Measurements from ENCODE around the gene TAF6L. TPM values are rescaled to one million over a fixed set of nuclear protein-coding genes. Genes with fewer than 3 reads are reported as not detected.

The TAF6L gene
- total RNA-seq, 1 donor from 2014 or later, result 51.7 TPM

DNA sequence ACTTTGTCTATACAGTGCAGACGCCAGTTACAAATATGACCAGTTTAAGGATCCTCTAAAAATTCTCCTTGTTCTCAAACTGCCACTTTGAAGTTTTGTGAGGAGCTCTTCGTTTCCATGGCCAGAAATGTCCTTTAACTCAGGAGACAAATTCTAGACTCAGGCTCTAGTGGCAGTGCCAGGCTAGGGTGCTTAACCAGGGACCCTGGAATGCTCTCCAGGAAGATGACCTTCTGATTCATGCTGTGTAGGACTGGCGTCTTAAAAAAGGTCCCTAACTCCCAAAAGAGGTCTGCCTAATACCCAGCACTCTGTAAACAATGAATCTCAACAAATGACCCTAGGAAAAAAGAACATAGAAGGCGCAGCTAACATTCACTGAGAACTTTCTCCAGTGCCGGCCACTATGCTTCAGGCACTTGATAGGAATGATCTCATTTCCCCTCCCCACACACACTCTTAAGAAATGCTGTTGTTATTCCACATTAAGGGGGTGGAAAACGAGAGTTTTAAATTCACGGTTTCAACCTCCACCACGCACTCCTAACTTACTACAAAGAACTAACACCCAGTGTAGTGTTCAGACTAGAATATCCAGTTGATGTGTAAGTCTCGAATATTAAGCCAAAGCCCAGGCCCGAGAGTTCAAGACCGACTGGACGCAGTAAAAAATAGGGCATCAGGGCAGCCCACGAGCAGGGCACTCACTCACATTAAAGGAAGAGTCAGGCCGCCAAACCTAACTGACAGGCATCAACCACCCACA lies 33.3 kb downstream of the TAF6L start:
- H3K4me3 ChIP-seq, result peak overlapping the region; percentile 93 to 94
- H3K27me3 ChIP-seq, result no peaks in the 10 kb centered on the region
- intact Hi-C loops (cut with DNase I), result loop anchor here (1.0 kb wide), 3 partner anchors 17 to 77 kb away; partner anchors contain the start of genes STX5, TEX54 and TMEM179B
- no peak for DNase-seq (ENCODE audit: low spot score in 2 of 2)
- TF ChIP-seq, protein P1, sequence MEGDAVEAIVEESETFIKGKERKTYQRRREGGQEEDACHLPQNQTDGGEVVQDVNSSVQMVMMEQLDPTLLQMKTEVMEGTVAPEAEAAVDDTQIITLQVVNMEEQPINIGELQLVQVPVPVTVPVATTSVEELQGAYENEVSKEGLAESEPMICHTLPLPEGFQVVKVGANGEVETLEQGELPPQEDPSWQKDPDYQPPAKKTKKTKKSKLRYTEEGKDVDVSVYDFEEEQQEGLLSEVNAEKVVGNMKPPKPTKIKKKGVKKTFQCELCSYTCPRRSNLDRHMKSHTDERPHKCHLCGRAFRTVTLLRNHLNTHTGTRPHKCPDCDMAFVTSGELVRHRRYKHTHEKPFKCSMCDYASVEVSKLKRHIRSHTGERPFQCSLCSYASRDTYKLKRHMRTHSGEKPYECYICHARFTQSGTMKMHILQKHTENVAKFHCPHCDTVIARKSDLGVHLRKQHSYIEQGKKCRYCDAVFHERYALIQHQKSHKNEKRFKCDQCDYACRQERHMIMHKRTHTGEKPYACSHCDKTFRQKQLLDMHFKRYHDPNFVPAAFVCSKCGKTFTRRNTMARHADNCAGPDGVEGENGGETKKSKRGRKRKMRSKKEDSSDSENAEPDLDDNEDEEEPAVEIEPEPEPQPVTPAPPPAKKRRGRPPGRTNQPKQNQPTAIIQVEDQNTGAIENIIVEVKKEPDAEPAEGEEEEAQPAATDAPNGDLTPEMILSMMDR (IDR thresholded peaks at IDR 0.05), result no peak
- H3K27ac ChIP-seq, result peak overlapping the region; percentile 78 to 97
- H3K4me1 ChIP-seq, result peaks cover 4 to 14% of the 10 kb centered on the region in 2 donors
- no peaks in the 10 kb centered on the region for H3K9me3 ChIP-seq
- H3K36me3 ChIP-seq, result peaks cover 37 to 41% of the 10 kb centered on the region in 2 donors

- intact Hi-C loops (cut with DNase I), result loop anchor here (1.0 kb wide), 3 partner anchors 18 to 76 kb away; partner anchors contain the start of genes STX5, TEX54 and TMEM179B
- TF ChIP-seq, protein P1 (IDR thresholded peaks at IDR 0.05), result peak in 1 of 3 experiments; percentile 37
- peak; percentile 71 to 96 for DNase-seq (ENCODE audit: low spot score in 2 of 2)
- Histone ChIP-seq H3K9me3 (no peaks in the 10 kb centered on the region), H3K4me3 (peak within 1 kb of the TSS; percentile 93 to 94), H3K36me3 (peaks cover 30 to 33% of the 10 kb centered on the region in 2 donors), H3K27ac (peak within 1 kb of the TSS; percentile 78 to 97), H3K27me3 (no peaks in the 10 kb centered on the region), H3K4me1 (peaks cover 4 to 14% of the 10 kb centered on the region in 2 donors)
Observed at GRCh38 chr11:62805076-62805892, 34.1 kb downstream of the TAF6L start, which contains the start of gene NXF1. Gene NXF1 (minus strand): TSS chr11:62805440. CDS start chr11:62805356, 84 bp downstream.

DNA sequence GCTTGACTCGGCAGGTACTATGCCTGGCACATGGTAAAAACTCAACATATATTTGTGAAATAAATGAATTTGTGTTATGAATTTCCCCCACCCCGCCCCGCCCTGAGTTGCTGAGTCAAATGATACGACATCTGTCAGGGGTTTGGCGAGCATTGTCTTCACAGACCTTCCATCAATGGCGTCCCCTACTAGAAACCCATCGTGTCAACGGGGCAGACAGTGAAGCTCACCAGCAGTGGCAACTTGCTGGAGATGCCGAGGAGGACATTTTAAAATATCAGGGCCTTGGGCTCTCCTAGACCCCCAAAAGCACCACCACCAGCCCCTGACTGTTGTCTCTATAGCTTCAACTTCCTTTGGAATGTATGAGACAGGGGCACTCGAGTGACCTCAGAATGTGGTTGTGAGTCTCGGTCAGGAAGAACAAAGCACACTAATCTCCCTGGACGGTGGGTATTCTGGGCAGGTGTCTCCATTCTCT lies 34.8 kb downstream of the TAF6L start:
- Histone ChIP-seq H3K27ac (peak overlapping the region; percentile 78 to 97), H3K4me1 (peaks cover 4 to 14% of the 10 kb centered on the region in 2 donors), H3K9me3 (no peaks in the 10 kb centered on the region), H3K4me3 (peak overlapping the region; percentile 93 to 94), H3K36me3 (peaks cover 23 to 26% of the 10 kb centered on the region in 2 donors), H3K27me3 (no peaks in the 10 kb centered on the region)
- intact Hi-C loops (cut with DNase I), result loop anchor here (1.0 kb wide), 3 partner anchors 19 to 75 kb away; partner anchors contain the start of genes STX5, TEX54 and TMEM179B
- TF ChIP-seq, protein P1 (IDR thresholded peaks at IDR 0.05), result no peak
- no peak for DNase-seq (ENCODE audit: low spot score in 2 of 2)

- peaks cover 4 to 14% of the 10 kb centered on the region in 2 donors for H3K4me1 ChIP-seq
- intact Hi-C loops (cut with DNase I), result no loop called here
- TF ChIP-seq, protein P1 (IDR thresholded peaks at IDR 0.05), result no peak
- H3K36me3 ChIP-seq, result peaks cover 17 to 20% of the 10 kb centered on the region in 2 donors
- H3K9me3 ChIP-seq, result no peaks in the 10 kb centered on the region
- H3K27me3 ChIP-seq, result no peaks in the 10 kb centered on the region
- H3K4me3 ChIP-seq, result no peak overlapping the region
- DNase-seq (ENCODE audit: low spot score in 2 of 2), result peak; percentile 53 to 73
- H3K27ac ChIP-seq, result peak overlapping the region; percentile 78 to 97
Observed at GRCh38 chr11:62806611-62807121, 35.5 kb downstream of the TAF6L start.

GRCh38 chr11:62810748-62811147 lies 39.6 kb downstream of the TAF6L start:
- H3K4me3 ChIP-seq, result no peak overlapping the region
- H3K4me1 ChIP-seq, result peaks cover 0 to 2% of the 10 kb centered on the region in 2 donors
- no peaks in the 10 kb centered on the region for H3K27me3 ChIP-seq
- peaks cover 7 to 28% of the 10 kb centered on the region in 2 donors for H3K36me3 ChIP-seq
- no peak overlapping the region for H3K27ac ChIP-seq
- TF ChIP-seq, protein P1 (IDR thresholded peaks at IDR 0.05), result no peak
- intact Hi-C loops (cut with DNase I), result no loop called here
- H3K9me3 ChIP-seq, result no peaks in the 10 kb centered on the region
- DNase-seq (ENCODE audit: low spot score in 2 of 2), result no peak

All from ascending aorta (tissue), 2 donors.